Renal pelvis (tissue), 4 donors: ENCODE measurements around the gene RPS6KB1. TPM values are rescaled to one million over a fixed set of nuclear protein-coding genes. Genes with fewer than 3 reads are reported as not detected.
A peak's percentile ranks its signal among the peaks of the same experiment; 100 is the strongest.
"Not testable (repeated sequence)": the region's sequence is repeated elsewhere in the genome, so short reads cannot be mapped to it uniquely, and the experiment has no call there.

ENCODE experiments used
- DNase-seq: peaks from one replicate; pipeline ENCODE4 v3.0.0-alpha.2; 2013
- polyA plus RNA-seq, 3 donors: library from polyadenylated mRNA; unstranded; fragments of 120-200 nt; gene quantifications; one replicate each; pipeline ENCODE4 v1.2.1, GENCODE V29; 2013; ENCODE audit not compliant: insufficient read length in 3 of 3

RPS6KB1 gene
- polyA plus RNA-seq, 3 donors, result 36.4 to 45.7 (median 44.7) TPM

- no peak for DNase-seq
These were observed 34.0 kb upstream of the RPS6KB1 start for GRCh38 chr17:59858932-59859331.

- no peak for DNase-seq
These were observed 33.4 kb upstream of the RPS6KB1 start for GRCh38 chr17:59859444-59860025.

GRCh38 chr17:59863616-59864015 lies 29.3 kb upstream of the RPS6KB1 start:
- no peak for DNase-seq

- DNase-seq, result no peak
These were observed 23.0 kb upstream of the RPS6KB1 start for GRCh38 chr17:59869941-59870218.

- no peak for DNase-seq
These were observed 22.4 kb upstream of the RPS6KB1 start for GRCh38 chr17:59870482-59870881.

- DNase-seq, result no peak
These were observed 20.6 kb upstream of the RPS6KB1 start for GRCh38 chr17:59872351-59872750.

GRCh38 chr17:59873414-59873813 lies 19.5 kb upstream of the RPS6KB1 start:
- not testable (repeated sequence) for DNase-seq

- DNase-seq, result no peak
These were observed 18.5 kb upstream of the RPS6KB1 start for GRCh38 chr17:59874376-59874775.

- DNase-seq, result no peak
These were observed 16.8 kb upstream of the RPS6KB1 start for GRCh38 chr17:59876107-59876506.

GRCh38 chr17:59877965-59878364 lies 15.0 kb upstream of the RPS6KB1 start:
- DNase-seq, result no peak

- no peak for DNase-seq
These were observed 14.3 kb upstream of the RPS6KB1 start for GRCh38 chr17:59878624-59879023.

GRCh38 chr17:59884861-59885260 lies 8.1 kb upstream of the RPS6KB1 start:
- DNase-seq, result no peak

- no peak for DNase-seq
These were observed 4.7 kb upstream of the RPS6KB1 start for GRCh38 chr17:59888145-59888750.

- no peak for DNase-seq
These were observed 2.2 kb upstream of the RPS6KB1 start for GRCh38 chr17:59890720-59891119.

GRCh38 chr17:59892251-59892923 lies 534 bp upstream of the RPS6KB1 start:
- DNase-seq, result peak; percentile 7

GRCh38 chr17:59893676-59894100 lies 767 bp downstream of the RPS6KB1 start:
- DNase-seq, result peak; percentile 56

- no peak for DNase-seq
These were observed 4.2 kb downstream of the RPS6KB1 start for GRCh38 chr17:59897090-59897489.

GRCh38 chr17:59899099-59899498 lies 6.2 kb downstream of the RPS6KB1 start:
- DNase-seq, result no peak

GRCh38 chr17:59901604-59902003 lies 8.7 kb downstream of the RPS6KB1 start:
- DNase-seq, result no peak

- no peak for DNase-seq
These were observed 10.5 kb downstream of the RPS6KB1 start for GRCh38 chr17:59903455-59903854.

GRCh38 chr17:59907467-59907866 lies 14.5 kb downstream of the RPS6KB1 start:
- DNase-seq, result no peak

- peak; percentile 34 for DNase-seq
These were observed 21.4 kb downstream of the RPS6KB1 start for GRCh38 chr17:59914274-59914854.

- DNase-seq, result no peak
These were observed 23.5 kb downstream of the RPS6KB1 start for GRCh38 chr17:59916446-59916845.
